HepG2 (cell line): ENCODE data around the gene CHST3. TPM values are rescaled to one million over a fixed set of nuclear protein-coding genes. Genes with fewer than 3 reads are reported as not detected.

ENCODE experiments used
- FOXK1 ChIP-seq: sonication (generic); formaldehyde crosslinking; IDR thresholded peaks from 2 replicates; pipeline ENCODE4 v1.4.0; 2020; ENCODE audit warnings: low read depth, missing genetic modification reagents, borderline replicate concordance
- HIC2 ChIP-seq: sonication (generic); formaldehyde crosslinking; IDR thresholded peaks from 2 replicates; pipeline ENCODE4 v1.9.0; 2022; ENCODE audit warnings: low read depth, missing genetic modification reagents
- HNF1A ChIP-seq, 2 experiments: sonication (generic) in 1 of 2; formaldehyde crosslinking in 1 of 2; IDR thresholded peaks; 2 replicates each; pipeline versions ENCODE4 v1.4.0 to v1.6.1; 2016 to 2020; ENCODE audit warnings: borderline replicate concordance in 1 of 2, low read depth in 1 of 2, mild to moderate bottlenecking in 1 of 2, missing genetic modification reagents in 1 of 2
- IKZF5 ChIP-seq: IDR thresholded peaks from 2 replicates; pipeline ENCODE4 v1.6.1; 2018; ENCODE audit warnings: missing genetic modification reagents, mild to moderate bottlenecking, missing compliant biosample characterization
- IRF9 ChIP-seq: sonication (generic); formaldehyde crosslinking; IDR thresholded peaks from 2 replicates; pipeline ENCODE4 v1.8.0; 2022; ENCODE audit warnings: missing genetic modification reagents, mild to moderate bottlenecking, borderline replicate concordance
- KAT8 ChIP-seq: IDR thresholded peaks from 2 replicates; pipeline ENCODE4 v1.6.1; 2016; ENCODE audit warnings: missing genetic modification reagents, missing compliant biosample characterization
- MED1 ChIP-seq: sonication (generic); formaldehyde crosslinking; IDR thresholded peaks from 2 replicates; pipeline ENCODE4 v1.4.0; 2020; ENCODE audit warnings: missing genetic modification reagents
- NR0B2 ChIP-seq: sonication (generic); formaldehyde crosslinking; IDR thresholded peaks from 2 replicates; pipeline ENCODE4 v1.4.0; 2020; ENCODE audit warnings: mild to moderate bottlenecking, missing genetic modification reagents
- NR2F2 ChIP-seq: IDR thresholded peaks from 2 replicates; pipeline ENCODE4 v1.6.1; 2012; ENCODE audit warnings: low read depth, inconsistent platforms, borderline replicate concordance
- RXRB ChIP-seq: IDR thresholded peaks from 2 replicates; pipeline ENCODE4 v1.6.1; 2016; ENCODE audit warnings: borderline replicate concordance, missing genetic modification reagents, missing compliant biosample characterization
- SKI ChIP-seq: fragments of 450-650 bp; IDR thresholded peaks from one replicate; pipeline ENCODE4 v1.6.1; 2018; ENCODE audit warnings: mild to moderate bottlenecking; ENCODE audit not compliant: partially characterized antibody
- TEAD3 ChIP-seq: optimal IDR thresholded peaks from 2 replicates; pipeline ENCODE3; 2016; ENCODE audit warnings: borderline replicate concordance
- TFE3 ChIP-seq: IDR thresholded peaks from 2 replicates; pipeline ENCODE4 v1.6.1; 2016
- UBTF ChIP-seq: sonication (generic); formaldehyde crosslinking; IDR thresholded peaks from 2 replicates; pipeline ENCODE4 v1.4.0; 2020; ENCODE audit warnings: mild to moderate bottlenecking, missing genetic modification reagents
- ZNF678 ChIP-seq: sonication (generic); formaldehyde crosslinking; IDR thresholded peaks from 2 replicates; pipeline ENCODE4 v1.4.0; 2020; ENCODE audit warnings: mild to moderate bottlenecking, missing genetic modification reagents
- polyA plus RNA-seq, 8 experiments: library from polyadenylated mRNA; depleted of rRNA in 3 of 8; stranded (reverse) in 7 of 8; unstranded in 1 of 8; fragments of >200 nt; fragmentation: Illumina TruSeq in 4 of 8; extraction: Trizol in 4 of 8; gene quantifications; 2 replicates each; pipeline versions ENCODE4 v1.2.1 to v1.2.3, GENCODE V29; 2011 to 2016; ENCODE audit warnings: low read depth in 4 of 8, missing spikeins in 1 of 8, mixed read lengths in 1 of 8; ENCODE audit not compliant: insufficient read depth in 1 of 8
- total RNA-seq, 5 experiments: library from RNA; depleted of rRNA; stranded (reverse); fragments of >200 nt; fragmentation: Illumina TruSeq; extraction: Trizol; gene quantifications; 2 replicates each; pipeline ENCODE4 v1.2.3, GENCODE V29; 2016; ENCODE audit warnings: low read depth in 1 of 5

CHST3 gene
- total and polyA plus RNA-seq, 2 of the 13 experiments (the other 11 are each of a cell fraction or from before 2014, with no cell fraction given): 7.2 to 18.7 TPM

GRCh38 chr10:72038458-72039001, 74.3 kb downstream of the CHST3 start (continued):
- peak; percentile 55; the same call in 1 of the 2 replicates for TF ChIP-seq HNF1A (IDR thresholded peaks at IDR 0.05; ENCODE audit: low read depth)
- no peak; the same call in 1 of the 2 replicates for TF ChIP-seq HNF1A (CRISPR knock-in tag; IDR thresholded peaks at IDR 0.05; ENCODE audit: borderline replicate concordance)
- peak; percentile 73 for TF ChIP-seq MED1 (CRISPR knock-in tag)
- TF ChIP-seq NR0B2 (CRISPR knock-in tag): no peak
- TF ChIP-seq HIC2 (CRISPR knock-in tag): peak; percentile 58; the same call in 1 of the 2 replicates
- TF ChIP-seq RXRB: peak; percentile 89
- TF ChIP-seq KAT8: peak; percentile 58
- peak; percentile 55 for TF ChIP-seq SKI
- TF ChIP-seq TFE3 (CRISPR knock-in tag): peak; percentile 99
- TF ChIP-seq NR2F2: peak; percentile 88
- TF ChIP-seq ZNF678: no peak
- peak; percentile 72; the same call in 1 of the 2 replicates for TF ChIP-seq FOXK1 (CRISPR knock-in tag)
- TF ChIP-seq TEAD3 (CRISPR knock-in tag): peak; percentile 98
- TF ChIP-seq UBTF (CRISPR knock-in tag): 0 out of 2 replicates have a peak, but pooled peaks have one; percentile 17
- TF ChIP-seq IKZF5 (CRISPR knock-in tag): peak; percentile 85
- 0 out of 2 replicates have a peak, but pooled peaks have one; percentile 52 for TF ChIP-seq IRF9 (CRISPR knock-in tag)
